Stomach (tissue), 9 donors: Measurements from ENCODE around the gene GLOD5. TPM values are rescaled to one million over a fixed set of nuclear protein-coding genes. Genes with fewer than 3 reads are reported as not detected.
"Not testable (repeated sequence)": the region's sequence is repeated elsewhere in the genome, so short reads cannot be mapped to it uniquely, and the experiment has no call there.

ENCODE experiments used
- DNase-seq, 2 donors: peaks; one replicate each; pipeline versions ENCODE4 v3.0.0 to v3.0.0-alpha.2; 2013 to 2019
- H3K27ac ChIP-seq, 5 donors: fragments of 200-600 bp in 4 of 5; sonication (generic) in 4 of 5; one replicate each; pipeline ENCODE4 v1.5.1; 2013 to 2019; ENCODE audit warnings: mild to moderate bottlenecking in 1 of 5, moderate library complexity in 1 of 5
- H3K27me3 ChIP-seq, 3 donors: fragments of 200-600 bp; sonication (generic); one replicate each; pipeline ENCODE4 v1.5.1; 2017 to 2019; ENCODE audit warnings: mixed run types in 1 of 3
- H3K36me3 ChIP-seq, 4 donors: fragments of 200-600 bp; sonication (generic); 1 replicate in 3 of 4; 2 replicates in 1 of 4; pipeline ENCODE4 v1.5.1; 2016 to 2019
- H3K4me1 ChIP-seq, 4 donors: fragments of 200-600 bp; sonication (generic); one replicate each; pipeline ENCODE4 v1.5.1; 2016 to 2019
- H3K4me3 ChIP-seq, 4 donors: fragments of 200-600 bp; sonication (generic) in 3 of 4; one replicate each; pipeline ENCODE4 v1.5.1; 2016 to 2019; ENCODE audit warnings: mild to moderate bottlenecking in 1 of 4
- H3K9me3 ChIP-seq, 4 donors: fragments of 200-600 bp; sonication (generic); one replicate each; pipeline ENCODE4 v1.5.1; 2016 to 2019
- EP300 ChIP-seq: sonication (generic); formaldehyde crosslinking; IDR thresholded peaks from one replicate; pipeline ENCODE4 v1.6.1; 2017; ENCODE audit warnings: antibody characterized with exemption
- POLR2A ChIP-seq, 4 donors: fragments of 450-650 bp; IDR thresholded peaks; one replicate each; pipeline ENCODE4 v1.6.1; 2016; ENCODE audit warnings: antibody characterized with exemption in 4 of 4, control low read depth in 2 of 4, mild to moderate bottlenecking in 1 of 4, moderate library complexity in 1 of 4
- POLR2AphosphoS5 ChIP-seq, 3 donors: sonication (generic); formaldehyde crosslinking; IDR thresholded peaks; one replicate each; pipeline ENCODE4 v1.6.1; 2016; ENCODE audit warnings: antibody characterized with exemption in 3 of 3
- WGBS, 5 donors: extraction: QIAGEN DNeasy Blood & Tissue Kit in 3 of 5; methylation state at CpG; one replicate each; pipeline versions ENCODE4 v1.1.5 to v1.1.7; 2013 to 2018; 5-methylcytosine and 5-hydroxymethylcytosine counted together
- intact Hi-C: fragments of 100-400 bp; cut with DNase I; formaldehyde crosslinking; loops from one replicate; pipeline ENCODE4 v1.15.1; 2023; ENCODE audit warnings: low total_unique reads
- polyA plus RNA-seq, 3 donors: library from polyadenylated mRNA; stranded (reverse); fragments of 200-250 nt; gene quantifications; one replicate each; pipeline ENCODE4 v1.2.3, GENCODE V29; 2013
- total RNA-seq, 5 donors: library from RNA; depleted of rRNA; stranded (reverse); fragments of >200 nt; gene quantifications; one replicate each; pipeline versions ENCODE4 v1.1.0 to v1.2.3, GENCODE V29; 2014 to 2016
- TF ChIP-seq, protein P1 (sequence below), 7 experiments: fragments of 450-650 bp in 4 of 7; fragments of 200-600 bp in 3 of 7; sonication (generic) in 3 of 7; IDR thresholded peaks; one replicate each; pipeline ENCODE4 v1.5.1; 2016 to 2019; ENCODE audit warnings: antibody characterized with exemption in 7 of 7, control low read depth in 2 of 7, mild to moderate bottlenecking in 1 of 7
- donor health status: healthy with polysubstance abuse.
- donor health status: Bipolar disorder and iron deficiency.
- donor health status: healthy.

GLOD5 gene
- total and polyA plus RNA-seq, 8 donors = 1.7 to 2.1 (median 1.7) TPM; not detected in 5

DNA sequence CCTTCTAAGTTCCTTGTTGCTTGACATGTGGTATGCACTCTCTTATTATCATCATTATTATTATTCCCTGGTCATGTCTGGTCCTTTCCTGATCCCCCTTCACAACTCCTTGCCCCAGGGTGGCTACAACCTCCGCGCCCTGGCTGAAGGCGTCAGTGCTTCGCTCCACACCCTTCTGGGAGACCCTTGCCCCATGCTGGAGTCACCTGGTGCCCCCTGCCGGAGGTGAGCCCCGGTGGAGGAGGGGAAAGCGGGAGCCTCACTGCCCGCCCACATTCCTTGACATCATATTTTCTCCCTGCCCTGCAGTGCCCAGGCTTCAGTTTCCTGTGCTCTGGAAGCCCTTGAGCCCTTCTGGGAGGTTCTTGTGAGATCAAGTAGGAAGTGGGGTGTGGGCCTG is 53.7 kb downstream of the GLOD5 start:
- intact Hi-C loops = no loop called here
- no peak for DNase-seq
- Histone ChIP-seq H3K9me3 (no peaks in the 10 kb centered on the region), H3K36me3 (peaks cover 0 to 86% (median 71%) of the 10 kb centered on the region in 4 donors), H3K27ac (no peak overlapping the region), H3K27me3 (no peaks in the 10 kb centered on the region), H3K4me3 (no peak overlapping the region), H3K4me1 (no peaks in the 10 kb centered on the region)
- 86 to 100% (median 89%) methylated on average over 5 to 8 of the region's 8 CpGs for WGBS, 5 donors
- TF ChIP-seq, protein P1, sequence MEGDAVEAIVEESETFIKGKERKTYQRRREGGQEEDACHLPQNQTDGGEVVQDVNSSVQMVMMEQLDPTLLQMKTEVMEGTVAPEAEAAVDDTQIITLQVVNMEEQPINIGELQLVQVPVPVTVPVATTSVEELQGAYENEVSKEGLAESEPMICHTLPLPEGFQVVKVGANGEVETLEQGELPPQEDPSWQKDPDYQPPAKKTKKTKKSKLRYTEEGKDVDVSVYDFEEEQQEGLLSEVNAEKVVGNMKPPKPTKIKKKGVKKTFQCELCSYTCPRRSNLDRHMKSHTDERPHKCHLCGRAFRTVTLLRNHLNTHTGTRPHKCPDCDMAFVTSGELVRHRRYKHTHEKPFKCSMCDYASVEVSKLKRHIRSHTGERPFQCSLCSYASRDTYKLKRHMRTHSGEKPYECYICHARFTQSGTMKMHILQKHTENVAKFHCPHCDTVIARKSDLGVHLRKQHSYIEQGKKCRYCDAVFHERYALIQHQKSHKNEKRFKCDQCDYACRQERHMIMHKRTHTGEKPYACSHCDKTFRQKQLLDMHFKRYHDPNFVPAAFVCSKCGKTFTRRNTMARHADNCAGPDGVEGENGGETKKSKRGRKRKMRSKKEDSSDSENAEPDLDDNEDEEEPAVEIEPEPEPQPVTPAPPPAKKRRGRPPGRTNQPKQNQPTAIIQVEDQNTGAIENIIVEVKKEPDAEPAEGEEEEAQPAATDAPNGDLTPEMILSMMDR (IDR thresholded peaks at IDR 0.05) = no peak
- TF ChIP-seq POLR2AphosphoS5 (IDR thresholded peaks at IDR 0.05) = no peak
- TF ChIP-seq POLR2A (IDR thresholded peaks at IDR 0.05) = no peak
- TF ChIP-seq EP300 = no peak

DNA sequence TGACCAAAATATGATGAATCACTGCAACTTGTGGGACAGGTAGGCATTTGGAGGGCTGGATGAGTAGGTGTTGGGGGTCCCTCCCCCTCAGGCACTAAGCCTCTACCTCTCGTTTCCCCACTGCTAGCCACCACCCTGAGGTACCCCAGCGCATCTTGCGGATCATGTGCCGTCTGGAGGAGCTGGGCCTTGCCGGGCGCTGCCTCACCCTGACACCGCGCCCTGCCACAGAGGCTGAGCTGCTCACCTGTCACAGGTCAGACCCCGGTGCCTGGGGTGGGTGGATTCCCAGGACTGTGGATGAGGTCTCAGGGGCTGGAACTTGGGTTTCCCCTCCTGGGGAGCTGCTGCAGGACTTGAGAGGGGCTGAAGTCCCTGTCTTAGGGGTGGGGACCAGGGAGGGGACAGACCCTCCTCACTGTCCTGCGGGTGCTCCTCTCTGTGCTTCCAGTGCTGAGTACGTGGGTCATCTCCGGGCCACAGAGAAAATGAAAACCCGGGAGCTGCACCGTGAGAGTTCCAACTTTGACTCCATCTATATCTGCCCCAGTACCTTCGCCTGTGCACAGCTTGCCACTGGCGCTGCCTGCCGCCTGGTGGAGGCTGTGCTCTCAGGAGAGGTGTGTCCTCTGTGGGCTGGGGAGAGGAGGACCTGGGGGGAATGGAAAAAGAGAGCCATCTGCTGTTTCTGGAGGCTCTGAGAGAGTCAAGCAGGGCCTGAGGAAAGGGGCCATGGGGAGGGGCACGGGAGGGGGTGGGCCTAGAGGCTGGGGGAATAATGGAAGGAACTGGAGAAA is 54.7 kb downstream of the GLOD5 start:
- 89 to 98% (median 95%) methylated on average over 11 to 18 of the region's 18 CpGs for WGBS, 5 donors
- TF ChIP-seq POLR2A (IDR thresholded peaks at IDR 0.05) (no peak), EP300 (no peak), POLR2AphosphoS5 (IDR thresholded peaks at IDR 0.05) (no peak)
- TF ChIP-seq, protein P1 (IDR thresholded peaks at IDR 0.05) = no peak
- Histone ChIP-seq H3K27me3 (no peaks in the 10 kb centered on the region), H3K4me1 (no peaks in the 10 kb centered on the region), H3K36me3 (peaks cover 0 to 88% (median 73%) of the 10 kb centered on the region in 4 donors), H3K4me3 (no peak overlapping the region), H3K27ac (no peak overlapping the region), H3K9me3 (no peaks in the 10 kb centered on the region)
- DNase-seq = no peak
- intact Hi-C loops = no loop called here

DNA sequence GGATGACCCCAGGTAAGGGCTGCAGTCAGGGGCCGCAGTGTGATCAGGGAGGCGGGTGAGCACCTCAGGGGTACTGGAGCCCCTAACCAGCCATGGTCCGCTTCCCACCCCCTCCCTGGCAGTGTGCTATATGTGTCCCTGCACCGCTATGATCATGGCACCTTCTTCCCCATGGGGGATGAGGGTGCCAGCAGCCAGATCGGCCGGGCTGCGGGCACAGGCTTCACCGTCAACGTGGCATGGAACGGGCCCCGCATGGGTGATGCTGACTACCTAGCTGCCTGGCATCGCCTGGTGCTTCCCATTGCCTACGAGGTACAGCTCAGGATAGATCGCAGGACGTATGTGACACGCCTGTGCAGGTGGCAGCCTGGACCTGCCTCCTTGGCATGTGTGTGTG is 56.6 kb downstream of the GLOD5 start:
- no peak for DNase-seq
- no peaks in the 10 kb centered on the region for H3K4me1 ChIP-seq
- TF ChIP-seq POLR2A (IDR thresholded peaks at IDR 0.05) = no peak
- no peak for TF ChIP-seq EP300
- TF ChIP-seq, protein P1 (IDR thresholded peaks at IDR 0.05) = no peak
- no peak for TF ChIP-seq POLR2AphosphoS5 (IDR thresholded peaks at IDR 0.05)
- no peak overlapping the region for H3K4me3 ChIP-seq
- H3K36me3 ChIP-seq = peaks cover 0 to 93% (median 81%) of the 10 kb centered on the region in 4 donors
- no peak overlapping the region for H3K27ac ChIP-seq
- intact Hi-C loops = no loop called here
- H3K9me3 ChIP-seq = no peaks in the 10 kb centered on the region
- 86 to 98% (median 93%) methylated on average over 13 to 16 of the region's 16 CpGs; no CpG with 5 or more reads in 1 of the 5 donors for WGBS, 5 donors
- H3K27me3 ChIP-seq = no peaks in the 10 kb centered on the region

DNA sequence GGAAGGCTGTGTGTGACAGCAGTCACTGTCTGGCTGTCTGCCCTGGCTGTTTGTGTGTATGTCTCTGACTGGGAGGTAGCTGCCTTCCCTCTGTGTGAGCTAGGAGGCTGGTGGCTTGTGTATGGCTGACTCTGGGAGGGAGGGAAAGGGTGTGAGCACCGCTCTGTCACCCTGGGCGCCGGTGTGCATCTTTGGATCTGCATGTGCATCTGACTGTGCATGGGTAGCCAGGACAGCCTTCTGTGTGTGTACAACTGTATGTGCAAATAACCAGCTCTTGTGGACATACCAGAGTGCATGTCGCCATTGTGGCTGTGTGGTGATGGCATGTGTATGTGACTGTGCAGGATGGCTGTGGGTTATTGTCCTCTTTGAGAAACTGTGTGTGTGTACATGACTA is 57.3 kb downstream of the GLOD5 start:
- intact Hi-C loops = no loop called here

DNA sequence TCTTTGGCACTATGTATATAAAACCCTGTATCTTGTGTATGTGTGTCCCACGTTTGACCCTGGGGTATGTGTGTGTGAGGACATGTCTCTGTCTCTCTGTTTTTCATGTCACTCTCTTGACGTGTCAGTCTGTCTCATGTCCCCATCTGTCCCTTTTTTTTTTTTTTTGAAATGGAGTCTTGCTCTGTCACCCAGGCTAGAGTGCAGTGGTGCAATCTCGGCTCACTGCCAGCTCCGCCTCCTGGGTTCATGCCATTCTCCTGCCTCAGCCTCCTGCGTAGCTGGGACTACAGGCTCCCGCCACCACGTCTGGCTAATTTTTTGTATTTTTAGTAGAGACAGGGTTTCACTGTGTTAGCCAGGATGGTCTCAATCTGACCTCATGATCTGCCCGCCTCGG is 57.8 kb downstream of the GLOD5 start:
- H3K27ac ChIP-seq, H3K9me3 ChIP-seq, intact Hi-C loops, H3K4me1 ChIP-seq, H3K27me3 ChIP-seq, H3K4me3 ChIP-seq, DNase-seq: not testable (repeated sequence)
- 80 to 92% (median 83%) methylated on average over 8 to 9 of the region's 9 CpGs for WGBS, 5 donors
- peaks cover 0 to 96% (median 85%) of the 10 kb centered on the region in 4 donors for H3K36me3 ChIP-seq

More for the DNA sequence above, 57.3 kb downstream of the GLOD5 start:
- Histone ChIP-seq H3K4me3 (no peak overlapping the region), H3K36me3 (peaks cover 0 to 94% (median 83%) of the 10 kb centered on the region in 4 donors), H3K27ac (no peak overlapping the region), H3K9me3 (no peaks in the 10 kb centered on the region), H3K4me1 (no peaks in the 10 kb centered on the region), H3K27me3 (no peaks in the 10 kb centered on the region)
- WGBS, 5 donors = 80 to 100% (median 96%) methylated on average over 3 to 4 of the region's 4 CpGs
- TF ChIP-seq, protein P1 (IDR thresholded peaks at IDR 0.05) = no peak
- no peak for TF ChIP-seq POLR2AphosphoS5 (IDR thresholded peaks at IDR 0.05)
- no peak for TF ChIP-seq EP300
- TF ChIP-seq POLR2A (IDR thresholded peaks at IDR 0.05) = no peak
- no peak for DNase-seq
